GM23338 (cell line): ENCODE measurements around the gene AOPEP.

Experiments
- CREB1 ChIP-seq: fragments of 250-450 bp; sonication (Bioruptor Pico); IDR thresholded peaks from 2 replicates; pipeline ENCODE4 v1.5.0; 2020; ENCODE audit warnings: low read depth, mild to moderate bottlenecking, moderate library complexity
- CTCF ChIP-seq, 2 experiments: fragments of 200-600 bp in 1 of 2; sonication (generic) in 1 of 2; conservative IDR thresholded peaks; 2 replicates each; pipeline versions ENCODE4 v1.5.1 to v1.6.1; 2016 to 2017; ENCODE audit warnings: antibody characterized with exemption in 2 of 2, low read depth in 2 of 2, mild to moderate bottlenecking in 2 of 2, moderate library complexity in 1 of 2
- EZH2 ChIP-seq: fragments of 200-600 bp; sonication (generic); IDR thresholded peaks from one replicate; pipeline ENCODE4 v1.8.0; 2017; ENCODE audit warnings: antibody characterized with exemption, mild to moderate bottlenecking, low read depth; ENCODE audit not compliant: unreplicated experiment
- EZH2phosphoT487 ChIP-seq: fragments of 200-600 bp; sonication (generic); IDR thresholded peaks from one replicate; pipeline ENCODE4 v1.8.1; 2018; ENCODE audit warnings: antibody characterized with exemption; ENCODE audit not compliant: unreplicated experiment
- POLR2AphosphoS5 ChIP-seq: IDR thresholded peaks from 2 replicates; pipeline ENCODE4 v1.6.1; 2016; ENCODE audit warnings: antibody characterized with exemption, low read depth
- REST ChIP-seq: IDR thresholded peaks from one replicate; pipeline ENCODE4 v1.6.1; 2018; ENCODE audit warnings: antibody characterized with exemption; ENCODE audit not compliant: unreplicated experiment
- STAT1 ChIP-seq: IDR thresholded peaks from one replicate; pipeline ENCODE4 v1.6.1; 2016; ENCODE audit warnings: antibody characterized with exemption; ENCODE audit not compliant: unreplicated experiment
- ZNF114 ChIP-seq: fragments of 250-450 bp; sonication (Bioruptor Pico); IDR thresholded peaks from 2 replicates; pipeline ENCODE4 v1.5.0; 2020; ENCODE audit warnings: mild to moderate bottlenecking, moderate library complexity
- ZNF331 ChIP-seq: fragments of 250-450 bp; sonication (Bioruptor Pico); IDR thresholded peaks from 2 replicates; pipeline ENCODE4 v1.5.0; 2020; ENCODE audit warnings: low read depth, mild to moderate bottlenecking, moderate library complexity

- TF ChIP-seq EZH2 (no peak), CTCF (conservative IDR thresholded peaks at IDR 0.05; ENCODE audit: low read depth in 2 of 2) (no peak), EZH2phosphoT487 (no peak), REST (no peak), CREB1 (CRISPR knock-in tag) (no peak), ZNF331 (no peak), POLR2AphosphoS5 (no peak), STAT1 (no peak), ZNF114 (CRISPR knock-in tag) (no peak)
Observed at GRCh38 chr9:94946256-94946655, 219.8 kb downstream of the AOPEP start.
